CD4-positive, alpha-beta T cell treated with Interleukin-15 for 1 hour (primary cell): ENCODE measurements around the gene URM1.
A peak's percentile ranks its signal among the peaks of the same experiment; 100 is the strongest.
"Not testable (repeated sequence)": the region's sequence is repeated elsewhere in the genome, so short reads cannot be mapped to it uniquely, and the experiment has no call there.

Experiments used
- DNase-seq: peaks from one replicate; pipeline ENCODE4 v3.0.0-alpha.2; 2020

Gene URM1

DNA sequence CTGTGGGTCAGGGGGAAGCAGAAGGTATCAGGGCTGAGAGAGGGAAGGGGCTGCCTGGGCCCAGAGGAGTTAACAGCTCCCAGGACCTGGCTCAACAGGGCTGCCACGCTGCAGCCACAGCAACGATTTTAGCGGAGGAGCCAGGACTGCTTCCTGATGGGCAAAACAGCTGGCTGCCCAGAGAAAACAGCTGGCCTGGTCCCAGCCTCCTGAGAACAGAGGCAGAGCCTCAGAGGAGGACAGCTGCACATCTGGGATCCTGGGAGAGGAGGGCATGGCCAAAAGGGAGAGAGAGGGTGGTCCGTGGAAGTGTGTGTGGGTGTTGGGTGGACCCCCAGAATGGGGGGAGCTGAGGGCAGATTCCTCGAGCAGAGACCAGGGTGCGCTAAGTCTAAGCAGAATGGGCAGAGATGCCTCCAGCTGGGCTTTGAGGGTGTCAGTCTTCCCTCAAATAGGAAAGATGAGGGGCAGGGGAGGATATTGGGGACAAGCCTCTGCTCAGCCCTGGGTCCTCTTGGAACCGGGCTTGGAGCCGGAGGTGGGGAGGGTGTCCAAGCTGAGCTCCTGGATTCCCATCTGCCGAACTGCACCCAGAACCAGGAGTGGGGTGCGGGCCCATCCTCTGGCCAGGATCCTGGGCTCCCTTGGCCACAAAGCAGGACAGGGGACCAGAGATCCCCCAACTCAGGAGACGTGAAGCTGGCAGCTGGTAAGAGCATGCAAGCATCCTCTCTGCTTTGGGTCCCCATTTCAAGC, 40.4 kb downstream of the URM1 start:
- no peak for DNase-seq

DNA sequence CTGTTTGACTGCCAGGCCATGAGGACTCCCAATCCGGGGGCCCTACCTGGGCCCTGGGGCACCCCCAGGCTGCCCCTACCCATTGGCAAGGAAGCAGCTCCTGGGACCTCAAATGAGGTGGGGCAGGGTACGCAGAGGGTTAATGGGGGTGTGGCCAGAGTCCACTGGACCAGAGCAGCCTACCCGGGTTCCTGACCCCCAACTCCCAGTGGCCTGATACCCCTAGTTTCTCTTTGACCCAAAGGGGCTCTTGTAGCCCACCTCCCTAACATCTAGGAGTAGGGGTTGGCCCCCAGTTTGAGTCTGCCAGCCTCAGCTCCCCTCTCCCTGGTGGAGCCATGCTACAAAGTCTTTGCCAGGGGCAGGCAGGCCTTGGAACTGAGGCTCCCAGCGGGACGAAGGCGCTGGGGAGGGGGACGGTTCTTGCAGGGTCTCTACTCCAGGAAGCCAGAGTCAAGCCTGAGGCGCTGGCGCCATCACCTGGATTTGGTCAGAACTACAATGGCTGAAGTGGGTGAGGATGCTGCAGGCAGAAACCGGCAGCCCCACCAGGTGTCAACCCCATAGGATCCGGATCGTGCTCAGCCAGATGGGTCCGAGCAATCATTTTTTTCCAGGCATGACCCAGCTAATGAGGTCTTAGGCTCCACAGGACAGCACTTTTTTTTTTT, 41.1 kb downstream of the URM1 start:
- peak; percentile 34 for DNase-seq

DNA sequence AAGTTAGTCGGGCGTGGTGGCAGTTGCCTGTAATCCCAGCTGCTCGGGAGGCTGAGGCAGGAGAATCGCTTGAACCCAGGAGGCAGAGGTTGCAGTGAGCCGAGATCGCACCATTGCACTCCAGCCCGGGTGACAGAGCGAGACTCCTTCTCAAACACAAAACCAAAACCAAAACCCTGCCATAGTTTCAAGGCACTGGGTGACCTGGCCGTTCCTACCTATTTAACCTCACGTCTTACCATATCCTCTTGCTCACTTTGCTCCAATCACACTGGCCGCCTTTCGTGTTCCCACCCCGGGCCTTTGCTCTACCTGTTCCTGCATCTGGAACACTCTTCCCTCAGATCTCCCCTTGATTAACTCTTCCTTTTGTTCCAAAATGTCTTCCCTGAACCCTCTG, 42.6 kb downstream of the URM1 start:
- DNase-seq = not testable (repeated sequence)

DNA sequence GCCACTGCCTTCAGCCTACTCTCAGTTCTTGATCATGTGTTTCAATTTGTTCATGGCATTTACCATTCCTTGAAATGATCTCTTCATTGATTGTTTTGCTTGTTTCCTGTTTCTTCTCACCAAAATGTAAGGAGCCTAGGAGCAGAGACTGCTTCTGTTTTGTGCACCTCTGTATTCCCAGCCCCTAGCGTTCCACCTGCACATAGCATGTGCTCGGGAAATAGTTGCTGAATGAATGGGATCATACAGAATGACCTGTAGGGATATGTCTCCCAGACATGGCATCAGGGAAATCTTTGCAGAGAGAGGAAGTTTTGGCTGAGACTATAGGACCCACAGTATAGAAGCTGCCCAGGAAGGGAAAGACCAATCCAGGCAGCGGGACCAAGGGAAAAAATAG, 43.3 kb downstream of the URM1 start:
- no peak for DNase-seq

DNA sequence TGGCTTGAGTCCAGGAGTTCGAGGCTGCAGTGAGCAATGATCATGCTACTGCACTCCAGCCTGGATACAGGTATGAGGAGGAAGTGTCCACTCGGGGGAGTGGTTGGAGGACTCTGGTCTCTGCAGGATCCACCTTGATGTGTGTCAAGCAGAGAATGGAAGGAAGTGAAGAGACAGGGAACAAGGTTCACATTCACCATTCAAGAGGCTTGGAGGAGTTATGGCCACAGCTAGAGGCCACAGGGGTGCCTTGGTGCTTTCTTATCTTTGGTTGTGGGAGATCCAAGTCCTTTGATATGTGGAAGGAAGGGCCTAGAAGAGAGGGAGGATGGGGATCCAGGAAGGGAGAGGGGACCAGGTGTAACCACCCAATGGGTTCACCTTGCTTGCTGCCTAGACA, 44.1 kb downstream of the URM1 start:
- DNase-seq = no peak

DNA sequence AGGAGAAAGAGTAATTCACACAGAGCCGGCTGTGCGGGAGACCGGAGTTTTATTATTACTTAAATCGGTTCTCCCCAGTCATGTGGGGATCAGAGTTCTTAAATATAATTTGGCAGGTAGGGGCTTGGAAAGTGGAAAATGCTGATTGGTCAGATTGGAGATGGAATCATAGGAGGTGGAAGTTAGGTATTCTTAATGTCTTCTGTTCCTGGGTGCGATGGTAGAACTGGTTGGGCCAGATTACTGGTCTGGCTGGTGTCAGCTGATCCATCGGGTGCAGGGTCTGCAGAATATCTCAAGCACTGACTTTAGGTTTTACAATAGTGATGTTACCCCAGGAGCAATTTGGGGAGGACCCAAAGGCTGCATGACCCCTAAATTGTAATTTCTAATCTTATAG, 44.8 kb downstream of the URM1 start:
- no peak for DNase-seq

DNA sequence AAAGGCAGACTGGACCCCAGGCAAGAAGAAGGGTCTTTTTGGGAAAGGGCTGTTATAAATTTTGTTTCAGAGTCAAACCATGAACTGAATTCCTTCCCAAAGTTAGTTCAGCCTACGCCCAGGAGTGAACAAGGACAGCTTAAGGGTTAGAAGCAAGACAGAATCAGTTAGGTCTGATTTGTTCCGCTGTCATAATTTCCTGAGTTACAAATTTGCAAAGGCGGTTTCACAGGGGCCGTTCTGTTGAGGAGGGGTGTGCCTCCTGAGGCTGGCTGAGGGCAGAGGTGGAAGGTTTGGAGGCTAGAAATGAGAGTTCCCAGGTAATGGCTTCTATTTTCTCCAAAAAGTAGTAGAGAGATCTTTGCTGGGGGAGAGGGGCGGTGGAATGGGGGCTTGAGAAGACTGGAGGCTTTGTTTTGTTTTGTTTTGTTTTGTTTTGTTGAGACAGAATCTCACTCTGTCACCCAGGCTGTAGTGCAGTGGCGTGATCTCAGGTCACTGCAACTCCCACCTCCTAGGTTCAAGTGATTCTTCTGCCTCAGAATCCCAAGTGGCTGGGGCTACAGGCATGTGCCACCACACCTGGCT, 45.4 kb downstream of the URM1 start:
- no peak for DNase-seq

DNA sequence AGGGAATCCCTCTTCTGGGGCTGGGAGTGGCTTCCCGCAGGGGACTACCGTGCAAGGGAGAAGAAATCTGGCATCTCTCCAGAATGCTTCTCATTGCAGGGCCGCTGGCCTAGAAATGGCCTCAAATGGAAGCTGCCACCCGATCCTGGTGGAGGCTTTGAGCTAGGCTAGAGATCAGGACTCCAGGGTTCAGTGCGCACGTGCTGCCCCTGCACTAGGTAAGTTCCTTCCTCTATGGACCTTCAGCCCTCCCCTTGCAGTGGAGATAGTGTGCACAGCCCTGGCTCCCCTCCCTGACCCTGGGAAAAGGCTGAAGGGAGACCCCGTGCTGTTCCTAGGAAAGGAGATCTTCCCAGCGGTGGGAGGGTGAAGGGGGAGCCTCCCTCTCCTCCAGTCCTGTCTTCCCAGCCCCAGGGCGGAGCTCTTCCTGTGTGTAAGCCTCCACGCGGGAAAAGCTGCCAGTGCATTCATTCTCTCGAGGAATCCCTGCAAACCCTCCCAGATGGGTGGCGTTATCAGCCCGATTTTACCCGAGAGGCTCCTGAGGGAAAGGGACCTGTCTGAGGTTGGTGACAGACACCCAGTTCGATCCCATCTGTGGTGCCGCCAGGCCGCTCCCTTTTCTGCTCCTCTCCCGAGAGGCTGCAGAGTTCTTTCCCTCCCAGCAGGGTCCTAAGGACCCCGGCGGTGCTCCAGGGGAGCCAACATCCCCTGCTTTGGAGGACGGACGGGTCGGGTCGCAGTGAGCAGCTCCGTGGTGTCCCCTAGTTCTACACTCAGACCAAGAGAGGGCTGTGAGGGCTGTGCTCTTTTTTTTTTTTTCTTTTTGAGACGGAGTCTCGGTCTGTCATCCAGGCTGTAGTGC, 48.1 kb downstream of the URM1 start:
- DNase-seq = no peak

DNA sequence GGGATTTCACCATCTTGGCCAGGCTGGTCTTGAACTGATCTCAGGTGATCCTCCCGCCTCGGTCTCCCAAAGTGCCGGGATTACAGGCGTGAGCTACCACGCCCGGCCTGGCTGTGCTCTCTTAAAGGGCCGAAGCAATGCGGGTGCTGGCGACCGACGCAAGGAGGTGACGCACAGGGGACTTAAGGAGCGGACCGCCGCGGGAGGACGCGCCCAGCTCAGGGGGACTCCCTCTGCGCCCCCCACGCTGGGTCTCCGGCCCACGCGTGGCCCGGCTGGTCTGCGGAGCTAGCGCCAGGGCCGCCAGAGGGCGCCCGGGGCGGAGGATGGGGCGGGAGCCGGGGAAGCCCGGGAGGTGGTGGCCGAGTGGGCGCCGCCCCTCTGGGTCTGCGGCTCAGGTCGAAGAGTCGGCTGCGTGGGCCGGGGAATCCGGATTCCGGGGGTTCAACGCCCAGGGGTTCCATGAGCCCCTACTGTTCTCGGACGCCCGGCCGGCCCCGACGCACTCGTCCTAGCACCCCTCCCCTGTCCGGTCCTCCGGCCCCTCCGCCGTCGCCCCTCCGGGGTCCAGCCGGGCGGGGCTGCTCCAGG, 49.0 kb downstream of the URM1 start:
- DNase-seq = peak; percentile 70

DNA sequence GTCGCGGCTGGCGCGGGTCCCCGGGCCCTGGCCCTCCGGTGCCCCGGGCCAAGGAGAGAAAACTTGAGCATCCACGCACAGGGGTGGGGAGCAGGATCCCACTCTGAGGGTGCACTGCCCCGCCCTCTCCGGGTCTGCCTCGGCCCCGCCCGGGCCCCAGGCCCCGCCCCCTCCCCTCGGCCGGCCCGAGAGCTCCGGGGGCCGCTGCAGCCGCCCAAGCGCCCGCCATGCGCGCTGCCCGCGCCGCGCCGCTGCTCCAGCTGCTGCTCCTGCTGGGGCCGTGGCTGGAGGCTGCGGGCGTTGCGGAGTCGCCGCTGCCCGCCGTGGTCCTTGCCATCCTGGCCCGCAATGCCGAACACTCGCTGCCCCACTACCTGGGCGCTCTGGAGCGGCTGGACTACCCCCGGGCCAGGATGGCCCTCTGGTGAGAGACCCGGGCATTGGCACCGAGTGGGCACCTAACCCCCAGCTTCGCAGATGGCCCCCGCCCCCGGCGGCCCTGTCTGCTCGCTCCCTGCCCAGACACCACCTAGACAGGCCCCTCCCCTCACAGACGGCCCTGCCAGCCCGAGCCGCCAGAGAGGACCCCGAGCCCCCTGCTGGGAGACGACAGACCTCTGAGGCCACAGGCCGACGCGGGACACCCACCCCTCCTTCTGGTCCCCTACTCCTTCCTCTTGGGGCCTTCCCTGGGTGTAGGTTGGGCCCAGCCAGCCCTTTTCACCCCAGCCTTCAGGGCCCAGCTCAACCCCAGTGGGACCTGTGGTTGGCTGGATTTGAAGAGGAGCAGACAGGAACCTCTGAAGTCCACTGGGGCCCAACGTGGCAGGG, 49.7 kb downstream of the URM1 start, which contains the start of gene CERCAM:
TSS of gene CERCAM (plus strand) at position 207 of the 831 bp plus-strand sequence. CDS start at position 228, 21 bp downstream.
- peak; percentile 50 for DNase-seq

DNA sequence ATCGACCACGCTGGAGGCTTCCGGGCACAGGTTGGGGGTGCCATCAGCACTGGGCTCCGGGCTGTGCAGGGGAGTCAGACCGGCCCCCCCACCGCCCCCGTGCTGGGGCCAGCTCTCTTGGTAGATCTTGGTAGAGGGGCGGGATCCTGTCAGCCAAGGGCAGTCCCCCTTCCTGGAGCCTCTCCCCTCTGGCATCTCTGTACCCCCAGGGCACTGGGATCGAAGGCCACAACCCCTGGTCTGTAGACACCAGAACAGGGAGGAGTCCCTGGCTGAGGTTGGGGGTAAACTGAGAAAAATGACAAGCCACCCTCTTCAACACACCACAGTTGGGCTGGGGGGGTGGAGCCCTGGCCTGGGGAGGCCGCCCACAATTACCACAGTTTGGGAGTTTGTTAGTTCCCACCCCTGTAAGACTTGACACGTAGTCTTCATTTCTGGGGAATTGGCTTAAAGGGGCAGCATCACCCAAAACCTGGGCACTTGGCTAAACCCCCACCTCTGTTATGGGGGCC, 50.4 kb downstream of the URM1 start:
- DNase-seq = no peak

DNA sequence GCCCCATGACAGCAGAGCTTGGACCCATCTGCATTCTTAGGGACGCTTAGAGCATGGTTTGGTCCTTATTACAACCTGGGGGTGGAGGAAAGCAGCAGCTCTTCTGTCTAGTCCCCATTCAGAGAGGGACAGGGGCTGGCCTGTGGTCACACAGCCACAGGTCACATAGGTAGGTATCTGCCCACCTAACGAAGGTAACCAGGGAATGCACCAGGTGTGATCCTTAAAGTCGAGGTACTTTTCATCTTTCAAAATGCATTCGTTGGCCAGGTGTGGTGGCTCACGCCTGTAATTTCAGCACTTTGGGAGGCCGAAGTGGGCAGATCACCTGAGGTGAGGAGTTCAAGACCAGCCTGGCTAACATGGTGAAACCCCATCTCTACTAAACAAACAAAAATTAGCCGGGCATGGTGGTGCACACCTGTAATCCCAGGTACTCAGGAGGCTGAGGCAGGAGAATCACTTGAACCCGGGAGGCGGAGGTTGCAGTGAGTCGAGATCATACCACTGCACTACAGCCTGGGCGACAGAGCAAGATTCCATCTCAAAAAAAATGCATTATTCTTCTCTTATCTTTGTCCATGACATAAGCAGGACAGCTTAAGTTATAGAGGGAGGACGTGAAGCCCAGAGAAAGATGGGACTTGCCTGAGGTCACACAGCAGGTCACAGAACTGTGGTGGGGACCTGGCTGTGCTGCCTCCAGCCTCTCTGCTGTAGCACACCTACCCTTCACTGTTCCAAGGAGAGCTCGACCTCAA, 51.0 kb downstream of the URM1 start:
- DNase-seq = not testable (repeated sequence)

DNA sequence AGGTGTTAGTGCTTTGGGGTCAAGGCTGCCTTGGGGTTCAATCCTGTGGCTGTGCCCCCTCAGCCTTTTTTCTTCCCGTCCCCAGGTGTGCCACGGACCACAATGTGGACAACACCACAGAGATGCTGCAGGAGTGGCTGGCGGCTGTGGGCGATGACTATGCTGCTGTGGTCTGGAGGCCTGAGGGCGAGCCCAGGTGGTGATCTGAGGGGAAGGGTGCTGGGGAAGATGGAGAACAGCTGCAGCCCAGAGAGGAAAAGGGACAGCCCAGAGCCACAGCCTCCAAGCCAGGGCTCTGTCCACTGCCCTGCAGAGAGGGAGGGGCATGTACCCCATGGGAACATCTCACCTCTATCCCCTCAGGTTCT, 51.6 kb downstream of the URM1 start:
- DNase-seq = no peak

DNA sequence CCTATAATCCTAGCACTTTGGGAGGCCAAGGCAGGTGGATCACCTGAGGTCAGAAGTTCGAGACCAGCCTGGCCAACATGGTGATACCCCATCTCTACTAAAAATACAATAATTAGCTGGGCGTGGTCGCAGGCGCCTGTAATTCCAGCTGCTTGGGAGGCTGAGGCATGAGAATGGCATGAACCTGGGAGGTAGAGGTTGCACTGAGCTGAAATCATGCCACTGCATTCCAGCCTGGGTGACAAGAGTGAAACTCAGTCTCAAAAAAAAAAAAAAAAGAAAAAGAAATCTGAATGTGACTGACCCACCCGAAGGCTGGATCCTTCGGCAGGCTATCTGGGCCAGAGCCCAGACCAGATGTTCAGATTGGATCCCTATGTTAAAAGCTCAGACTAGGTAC, 52.2 kb downstream of the URM1 start:
- not testable (repeated sequence) for DNase-seq

DNA sequence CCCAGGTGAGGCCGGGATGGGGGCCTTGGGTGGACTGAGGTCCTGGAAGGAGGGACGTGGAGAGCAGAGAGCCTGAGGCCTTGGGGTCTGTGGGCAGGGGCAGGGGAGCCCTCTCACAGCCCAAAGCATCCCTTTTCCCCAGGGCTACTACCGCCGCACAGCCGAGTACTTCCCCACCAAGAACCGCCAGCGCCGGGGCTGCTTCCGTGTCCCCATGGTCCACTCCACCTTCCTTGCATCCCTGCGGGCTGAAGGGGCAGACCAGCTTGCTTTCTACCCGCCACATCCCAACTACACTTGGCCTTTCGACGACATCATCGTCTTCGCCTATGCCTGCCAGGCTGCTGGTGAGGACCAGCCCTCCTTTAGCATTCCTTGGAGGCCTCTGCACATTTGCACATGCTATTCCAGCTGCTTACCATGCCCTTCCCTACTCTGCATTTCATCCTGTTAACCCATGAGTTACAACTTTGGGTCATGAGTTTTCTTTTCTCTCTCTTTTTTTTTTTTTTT, 53.1 kb downstream of the URM1 start:
- DNase-seq = no peak

DNA sequence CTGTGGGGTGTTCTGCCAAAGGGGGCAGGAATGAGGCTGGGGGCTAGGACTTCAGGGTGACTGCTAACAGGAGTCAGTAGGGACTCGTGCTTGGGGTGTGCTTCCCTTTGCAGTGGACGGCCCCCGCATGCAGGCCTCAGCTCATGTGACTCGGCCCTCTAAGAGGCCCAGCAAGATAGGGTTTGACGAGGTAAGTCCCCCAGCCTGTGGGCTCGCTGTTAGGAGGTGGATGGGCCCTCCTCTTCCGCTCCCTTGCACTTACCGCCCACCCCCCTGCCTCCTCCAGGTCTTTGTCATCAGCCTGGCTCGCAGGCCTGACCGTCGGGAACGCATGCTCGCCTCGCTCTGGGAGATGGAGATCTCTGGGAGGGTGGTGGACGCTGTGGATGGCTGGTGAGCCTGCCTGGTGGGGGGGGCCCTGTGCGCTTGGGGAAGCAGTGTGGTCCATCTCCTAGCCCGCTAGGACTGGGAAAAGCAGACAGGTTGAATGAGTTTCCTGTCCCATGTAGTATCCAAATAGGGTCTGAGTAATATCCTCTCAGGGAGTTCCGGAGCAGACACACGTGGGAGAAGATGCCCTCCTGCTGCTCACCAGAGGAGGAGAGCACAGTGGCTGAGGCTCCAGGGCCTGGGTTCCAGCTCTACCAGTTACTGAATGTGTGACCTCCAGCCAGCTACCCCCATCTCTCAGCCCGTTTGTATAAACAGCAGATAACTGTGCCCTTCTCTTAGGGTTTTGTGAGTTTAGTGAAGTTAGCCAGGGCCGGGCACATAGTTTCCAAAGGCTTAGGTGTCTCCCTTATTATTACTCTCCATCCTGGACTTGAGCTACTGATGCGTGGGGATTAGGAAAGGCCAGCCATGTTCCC, 57.7 kb downstream of the URM1 start:
- DNase-seq = no peak

DNA sequence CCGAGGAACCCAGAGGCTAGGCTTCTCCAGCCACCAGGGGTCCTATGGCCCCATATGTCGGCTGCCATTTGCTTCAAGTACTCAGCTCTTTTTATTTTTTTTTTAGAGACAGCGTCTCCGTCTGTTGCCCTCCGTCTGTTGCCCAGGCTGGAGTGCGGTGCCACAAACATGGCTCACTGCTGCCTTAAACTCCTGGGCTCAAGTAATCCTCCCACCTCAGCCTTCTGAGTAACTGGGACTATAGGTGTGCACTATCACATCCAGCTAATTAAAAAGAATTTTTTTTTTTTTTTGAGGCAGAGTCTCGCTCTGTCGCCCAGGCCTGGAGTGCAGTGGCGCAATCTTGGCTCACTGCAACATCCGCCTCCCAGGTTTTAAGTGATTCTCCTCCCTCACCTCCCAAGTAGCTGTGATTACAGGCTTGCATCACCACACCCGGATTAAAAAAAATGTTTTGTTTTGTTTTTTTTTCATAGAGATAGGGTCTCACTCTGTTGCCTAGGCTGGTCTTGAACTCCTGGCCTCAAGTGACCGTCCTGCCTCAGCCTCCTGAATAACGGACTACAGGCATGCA, 58.4 kb downstream of the URM1 start:
- no peak for DNase-seq

DNA sequence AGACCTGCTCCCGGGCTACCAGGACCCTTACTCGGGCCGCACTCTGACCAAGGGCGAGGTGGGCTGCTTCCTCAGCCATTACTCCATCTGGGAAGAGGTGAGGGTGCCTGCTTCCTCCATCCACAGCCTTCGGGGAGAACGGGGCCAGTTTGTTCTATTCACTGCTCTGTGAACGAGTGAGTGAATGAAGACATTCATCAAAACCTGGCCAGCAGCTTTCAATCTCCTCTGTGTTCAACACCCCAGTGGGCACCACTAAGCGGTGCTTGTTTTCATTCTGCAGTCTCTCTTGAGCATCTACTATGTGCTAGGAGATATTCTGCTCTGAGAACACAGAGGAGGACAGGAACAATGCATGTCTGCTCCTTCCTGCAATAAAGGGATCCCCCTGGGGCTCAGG, 60.0 kb downstream of the URM1 start:
- no peak for DNase-seq

DNA sequence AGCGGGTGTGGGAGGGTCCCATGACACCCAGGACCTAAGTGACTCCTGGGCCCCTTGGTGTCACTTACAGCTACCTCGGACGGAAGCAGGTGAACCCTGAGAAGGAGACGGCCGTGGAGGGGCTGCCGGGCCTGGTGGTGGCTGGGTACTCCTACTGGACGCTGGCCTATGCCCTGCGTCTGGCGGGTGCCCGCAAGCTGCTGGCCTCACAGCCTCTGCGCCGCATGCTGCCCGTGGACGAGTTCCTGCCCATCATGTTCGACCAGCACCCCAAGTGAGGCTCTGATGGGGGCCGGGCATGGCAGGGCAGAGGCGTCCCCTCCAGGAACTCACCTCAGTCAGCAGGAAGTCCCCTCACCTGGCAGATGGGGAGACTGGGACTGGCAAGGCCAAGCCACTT, 63.2 kb downstream of the URM1 start:
- DNase-seq = no peak
